Activated CD4-positive, alpha-beta T cell treated with anti-CD3 and anti-CD28 coated beads for 1 hour (primary cell): ENCODE results near the gene ZBTB1.

Experiments used
- DNase-seq: peaks from one replicate; pipeline ENCODE4 v3.0.0-alpha.2; 2020

Gene ZBTB1

GRCh38 chr14:64504310-64504896 is at the start of gene ZBTB1:
Gene ZBTB1 (plus strand): TSS chr14:64504770. CDS start chr14:64521505, 16,735 bp downstream.
- DNase-seq, result peak; percentile 75

GRCh38 chr14:64459405-64460136 is 45.0 kb upstream of the ZBTB1 start:
- no peak for DNase-seq

GRCh38 chr14:64461221-64461620 is 43.3 kb upstream of the ZBTB1 start:
- DNase-seq, result no peak

- no peak for DNase-seq
Observed at GRCh38 chr14:64463195-64463594, 41.4 kb upstream of the ZBTB1 start.

GRCh38 chr14:64463873-64464272 is 40.7 kb upstream of the ZBTB1 start:
- DNase-seq, result no peak

GRCh38 chr14:64464651-64465050 is 39.9 kb upstream of the ZBTB1 start:
- DNase-seq, result no peak

GRCh38 chr14:64465191-64465822 is 39.3 kb upstream of the ZBTB1 start, which contains the start of gene AKAP5:
Gene AKAP5 (plus strand): TSS chr14:64465499. CDS start chr14:64468395, 2,896 bp downstream.
- DNase-seq, result peak; percentile 44

GRCh38 chr14:64465831-64466554 is 38.6 kb upstream of the ZBTB1 start:
- DNase-seq, result no peak

GRCh38 chr14:64467101-64467500 is 37.5 kb upstream of the ZBTB1 start:
- no peak for DNase-seq

GRCh38 chr14:64467566-64467965 is 37.0 kb upstream of the ZBTB1 start:
- no peak for DNase-seq

- no peak for DNase-seq
Observed at GRCh38 chr14:64468451-64468850, 36.1 kb upstream of the ZBTB1 start.

GRCh38 chr14:64474041-64474440 is 30.5 kb upstream of the ZBTB1 start:
- no peak for DNase-seq

GRCh38 chr14:64474698-64475097 is 29.9 kb upstream of the ZBTB1 start:
- no peak for DNase-seq

GRCh38 chr14:64475585-64476273 is 28.8 kb upstream of the ZBTB1 start:
- DNase-seq, result no peak

- DNase-seq, result no peak
Observed at GRCh38 chr14:64476438-64476837, 28.1 kb upstream of the ZBTB1 start.

GRCh38 chr14:64478634-64479250 is 25.8 kb upstream of the ZBTB1 start:
- no peak for DNase-seq

- no peak for DNase-seq
Observed at GRCh38 chr14:64488590-64489099, 15.9 kb upstream of the ZBTB1 start.

GRCh38 chr14:64491637-64492036 is 12.9 kb upstream of the ZBTB1 start:
- no peak for DNase-seq

GRCh38 chr14:64493455-64493854 is 11.1 kb upstream of the ZBTB1 start:
- no peak for DNase-seq

- DNase-seq, result no peak
Observed at GRCh38 chr14:64495252-64495651, 9.3 kb upstream of the ZBTB1 start.

GRCh38 chr14:64496764-64497163 is 7.8 kb upstream of the ZBTB1 start:
- DNase-seq, result no peak

GRCh38 chr14:64500088-64500487 is 4.5 kb upstream of the ZBTB1 start:
- no peak for DNase-seq
